ENCODE data around the gene GCC1.
A peak's percentile ranks its signal among the peaks of the same experiment; 100 is the strongest.

Gene GCC1

GRCh38 chr7:127585044-127585953, at the start of gene GCC1:
GCC1 (minus strand) TSS chr7:127585596; CDS start chr7:127585182, 414 bp downstream.
- peak; percentile 31 for DNase-seq

- no peak for DNase-seq
Measured at GRCh38 chr7:127632276-127632910, 47.0 kb upstream of the GCC1 start.

GRCh38 chr7:127629268-127629854, 44.0 kb upstream of the GCC1 start:
- no peak for DNase-seq

- no peak for DNase-seq
Measured at GRCh38 chr7:127628445-127628844, 43.0 kb upstream of the GCC1 start.

GRCh38 chr7:127625331-127625730, 39.9 kb upstream of the GCC1 start:
- no peak for DNase-seq

GRCh38 chr7:127620406-127621233, 35.2 kb upstream of the GCC1 start:
- DNase-seq = no peak

- no peak for DNase-seq
Measured at GRCh38 chr7:127619681-127620405, 34.4 kb upstream of the GCC1 start.

- no peak for DNase-seq
Measured at GRCh38 chr7:127618775-127619174, 33.4 kb upstream of the GCC1 start.

- no peak for DNase-seq
Measured at GRCh38 chr7:127618042-127618441, 32.6 kb upstream of the GCC1 start, which contains the start of gene PAX4. PAX4 (minus strand) TSS chr7:127618142; CDS start chr7:127615928, 2,214 bp downstream.

- DNase-seq = no peak
Measured at GRCh38 chr7:127616724-127617123, 31.3 kb upstream of the GCC1 start.

- no peak for DNase-seq
Measured at GRCh38 chr7:127612263-127612662, 26.9 kb upstream of the GCC1 start.

GRCh38 chr7:127609297-127609696, 23.9 kb upstream of the GCC1 start:
- DNase-seq = no peak

GRCh38 chr7:127608446-127608845, 23.1 kb upstream of the GCC1 start:
- no peak for DNase-seq

GRCh38 chr7:127600885-127601284, 15.5 kb upstream of the GCC1 start:
- DNase-seq = no peak

- DNase-seq = no peak
Measured at GRCh38 chr7:127598318-127598717, 12.9 kb upstream of the GCC1 start.

- DNase-seq = no peak
Measured at GRCh38 chr7:127595737-127596136, 10.3 kb upstream of the GCC1 start.

GRCh38 chr7:127594490-127594889, 9.1 kb upstream of the GCC1 start:
- DNase-seq = no peak

- no peak for DNase-seq
Measured at GRCh38 chr7:127592550-127592949, 7.2 kb upstream of the GCC1 start.

- no peak for DNase-seq
Measured at GRCh38 chr7:127591591-127591990, 6.2 kb upstream of the GCC1 start.

- no peak for DNase-seq
Measured at GRCh38 chr7:127591189-127591588, 5.8 kb upstream of the GCC1 start.

GRCh38 chr7:127589896-127590295, 4.5 kb upstream of the GCC1 start:
- no peak for DNase-seq

Measured in SHP77 treated with DMSO at 0.1 percent for 48 hours (cell line).